ENCODE results near the gene AQP11.
A peak's percentile ranks its signal among the peaks of the same experiment; 100 is the strongest.
"Not testable (repeated sequence)": the region's sequence is repeated elsewhere in the genome, so short reads cannot be mapped to it uniquely, and the experiment has no call there.

AQP11 gene, protein sequence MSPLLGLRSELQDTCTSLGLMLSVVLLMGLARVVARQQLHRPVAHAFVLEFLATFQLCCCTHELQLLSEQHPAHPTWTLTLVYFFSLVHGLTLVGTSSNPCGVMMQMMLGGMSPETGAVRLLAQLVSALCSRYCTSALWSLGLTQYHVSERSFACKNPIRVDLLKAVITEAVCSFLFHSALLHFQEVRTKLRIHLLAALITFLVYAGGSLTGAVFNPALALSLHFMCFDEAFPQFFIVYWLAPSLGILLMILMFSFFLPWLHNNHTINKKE

GRCh38 chr11:77589521-77590193 lies at the start of gene AQP11:
Gene AQP11 (plus strand): TSS chr11:77589953. CDS start chr11:77589993, 40 bp downstream.
- DNase-seq, result peak; percentile 57 to 84

- no peak for DNase-seq
Observed at GRCh38 chr11:77542296-77542695, 47.5 kb upstream of the AQP11 start.

- no peak for DNase-seq
Observed at GRCh38 chr11:77547047-77547836, 42.5 kb upstream of the AQP11 start.

GRCh38 chr11:77547863-77548551 lies 41.7 kb upstream of the AQP11 start:
- DNase-seq, result peak; percentile 10 to 65

- no peak for DNase-seq
Observed at GRCh38 chr11:77548552-77549445, 41.0 kb upstream of the AQP11 start.

GRCh38 chr11:77551426-77551825 lies 38.3 kb upstream of the AQP11 start:
- not testable (repeated sequence) for DNase-seq

- peak; percentile 14 to 63 for DNase-seq
Observed at GRCh38 chr11:77557553-77557952, 32.2 kb upstream of the AQP11 start.

DNA sequence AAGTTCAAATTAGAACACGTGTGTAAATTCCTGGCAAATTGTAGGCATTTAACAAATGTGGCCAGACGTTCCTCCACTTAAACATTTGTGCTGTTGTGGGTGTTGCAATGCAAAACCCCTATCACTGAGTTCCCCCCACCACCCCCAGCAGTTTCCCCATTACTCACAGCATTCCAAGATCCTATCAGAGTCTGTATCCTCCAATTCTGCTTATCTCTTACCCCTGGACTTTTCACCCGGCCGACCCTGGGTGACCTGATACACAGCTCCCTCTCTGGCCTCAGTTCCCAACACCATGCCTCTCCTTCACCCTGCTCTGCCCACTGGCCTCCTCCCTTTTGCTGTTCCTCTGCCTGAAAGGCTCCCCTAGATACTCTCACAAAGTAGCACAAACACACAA lies 31.4 kb upstream of the AQP11 start:
- no peak for DNase-seq

DNA sequence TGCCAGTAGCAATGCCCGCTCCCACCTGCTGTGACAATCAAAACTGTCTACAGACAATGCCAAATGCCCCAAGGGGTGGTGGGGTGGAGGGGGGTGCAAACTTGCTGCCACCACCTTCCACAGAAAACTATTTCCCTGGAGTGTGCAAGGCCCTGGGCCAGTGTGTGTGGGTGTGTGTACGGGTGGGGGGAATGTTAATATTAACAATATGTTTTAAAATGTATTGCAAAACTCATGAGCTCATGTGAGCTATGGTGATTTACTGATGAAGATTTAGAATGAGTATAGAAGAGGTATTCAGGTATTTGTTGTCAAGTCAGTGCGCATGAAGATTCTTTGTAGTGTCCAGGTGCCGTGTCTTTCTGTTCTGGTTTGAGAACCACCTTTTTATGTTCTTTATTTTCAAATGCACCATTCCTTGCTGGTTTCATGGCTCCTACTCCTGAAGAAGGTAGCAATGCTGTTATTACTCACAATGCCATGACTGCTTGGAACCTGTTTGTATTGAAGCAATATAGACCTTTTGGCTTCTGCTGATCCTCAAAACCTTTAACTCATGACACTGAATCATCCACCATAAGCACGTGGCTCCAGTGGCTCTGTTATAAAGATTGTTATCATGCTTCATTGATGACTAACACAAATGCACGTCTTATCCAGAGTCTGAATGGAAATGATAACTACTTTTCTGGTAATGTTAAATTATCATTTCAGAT lies 29.9 kb upstream of the AQP11 start:
- DNase-seq, result no peak

DNA sequence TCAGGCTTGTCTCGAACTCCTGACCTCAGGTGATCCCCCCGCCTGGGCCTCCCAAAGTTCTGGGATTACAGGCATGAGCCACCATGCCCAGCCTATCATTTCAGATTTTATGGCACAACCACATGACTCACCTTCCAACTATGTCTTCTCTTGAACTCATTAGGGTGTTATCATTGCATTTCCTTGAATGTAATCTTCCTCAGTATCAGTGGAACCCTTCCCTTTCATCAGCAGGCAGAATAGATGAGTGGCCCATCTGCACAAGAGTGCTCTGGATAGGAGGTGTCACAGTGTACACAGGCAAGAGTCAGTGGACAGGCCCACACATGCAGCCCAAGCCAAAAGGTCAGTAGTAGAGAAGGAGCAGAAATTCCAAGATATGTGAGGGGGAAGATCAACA lies 29.1 kb upstream of the AQP11 start:
- no peak for DNase-seq

DNA sequence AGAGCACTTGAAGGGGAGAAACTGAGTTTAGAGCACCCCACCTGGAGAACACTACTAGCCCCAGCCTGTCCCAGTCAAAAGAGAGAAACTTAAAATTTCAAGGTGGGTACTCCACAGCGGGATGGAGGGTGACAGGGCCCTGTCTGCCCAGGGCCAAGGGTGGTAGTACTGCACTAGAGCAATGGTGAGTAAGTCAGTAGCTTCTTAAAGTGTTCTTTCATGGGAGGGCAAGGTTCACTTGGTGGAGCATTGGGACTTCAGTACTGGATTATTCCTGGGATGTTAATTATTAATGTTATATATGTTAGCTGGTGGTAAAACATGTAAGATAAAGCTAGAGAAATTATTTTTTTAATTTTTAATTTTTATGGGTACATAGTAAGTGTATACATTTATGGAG lies 28.5 kb upstream of the AQP11 start:
- no peak for DNase-seq

GRCh38 chr11:77568306-77568705 lies 21.4 kb upstream of the AQP11 start:
- DNase-seq, result no peak

- DNase-seq, result no peak
Observed at GRCh38 chr11:77568916-77569675, 20.7 kb upstream of the AQP11 start.

GRCh38 chr11:77569676-77570070 lies 20.1 kb upstream of the AQP11 start:
- no peak for DNase-seq

GRCh38 chr11:77570896-77571295 lies 18.9 kb upstream of the AQP11 start:
- not testable (repeated sequence) for DNase-seq

DNA sequence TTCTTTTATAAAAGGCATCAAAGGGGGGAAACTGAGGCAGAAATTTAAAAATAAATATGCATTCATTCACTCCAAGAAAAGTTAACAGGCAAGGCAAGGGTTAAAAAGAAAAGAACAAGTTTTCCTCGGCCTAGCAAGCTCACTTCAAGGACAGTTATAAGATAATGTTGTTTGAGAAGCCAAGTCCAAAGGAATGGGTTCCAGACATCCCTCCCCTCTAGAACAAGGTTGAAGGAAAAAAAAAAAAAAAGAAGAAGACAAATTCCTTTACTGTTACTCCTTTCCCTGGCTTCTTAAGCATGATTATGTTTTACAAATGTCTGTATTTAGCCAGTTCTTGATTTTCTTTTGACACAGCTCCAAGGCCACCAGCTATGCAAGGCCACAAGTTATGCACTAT lies 14.3 kb upstream of the AQP11 start:
- not testable (repeated sequence) for DNase-seq

GRCh38 chr11:77580712-77581337 lies 8.9 kb upstream of the AQP11 start:
- DNase-seq, result peak in 1 of 2 experiments; percentile 19

GRCh38 chr11:77589181-77589520 lies 602 bp upstream of the AQP11 start:
- no peak for DNase-seq

DNA sequence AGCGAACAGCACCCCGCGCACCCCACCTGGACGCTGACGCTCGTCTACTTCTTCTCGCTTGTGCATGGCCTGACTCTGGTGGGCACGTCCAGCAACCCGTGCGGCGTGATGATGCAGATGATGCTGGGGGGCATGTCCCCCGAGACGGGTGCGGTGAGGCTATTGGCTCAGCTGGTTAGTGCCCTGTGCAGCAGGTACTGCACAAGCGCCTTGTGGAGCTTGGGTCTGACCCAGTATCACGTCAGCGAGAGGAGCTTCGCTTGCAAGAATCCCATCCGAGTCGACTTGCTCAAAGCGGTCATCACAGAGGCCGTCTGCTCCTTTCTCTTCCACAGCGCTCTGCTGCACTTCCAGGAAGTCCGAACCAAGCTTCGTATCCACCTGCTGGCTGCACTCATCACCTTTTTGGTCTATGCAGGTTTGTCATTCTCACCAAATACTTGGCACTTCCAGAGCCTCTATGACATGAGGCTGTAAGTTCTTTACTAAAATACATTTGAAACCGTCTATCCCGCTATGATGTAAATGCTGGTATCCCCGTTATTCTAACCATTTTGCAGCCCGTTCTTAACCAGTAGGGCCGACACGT lies 535 bp downstream of the AQP11 start:
- peak in 1 of 2 experiments; percentile 5 for DNase-seq

DNA sequence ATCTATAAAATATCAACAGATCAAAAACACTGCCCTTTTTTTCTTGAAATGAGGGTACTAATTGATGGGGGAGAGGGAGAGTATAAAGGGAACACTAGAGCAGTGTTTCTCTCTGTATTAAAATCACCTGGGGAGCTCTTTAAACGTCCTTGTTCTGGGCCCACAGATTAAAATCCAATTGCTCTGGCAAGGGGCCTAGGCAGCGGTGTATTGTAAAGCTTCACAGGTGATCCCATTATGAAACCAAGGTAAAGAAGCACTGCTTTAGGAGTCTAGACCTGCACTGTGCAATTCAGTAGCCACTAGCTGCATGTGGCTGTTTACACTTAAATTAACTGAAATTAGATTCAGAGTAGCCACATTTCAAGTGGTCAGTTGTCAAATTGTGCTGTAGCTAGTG lies 3.0 kb downstream of the AQP11 start:
- DNase-seq, result no peak
